ENCODE measurements around the gene KCNH6.

The KCNH6 gene

DNA sequence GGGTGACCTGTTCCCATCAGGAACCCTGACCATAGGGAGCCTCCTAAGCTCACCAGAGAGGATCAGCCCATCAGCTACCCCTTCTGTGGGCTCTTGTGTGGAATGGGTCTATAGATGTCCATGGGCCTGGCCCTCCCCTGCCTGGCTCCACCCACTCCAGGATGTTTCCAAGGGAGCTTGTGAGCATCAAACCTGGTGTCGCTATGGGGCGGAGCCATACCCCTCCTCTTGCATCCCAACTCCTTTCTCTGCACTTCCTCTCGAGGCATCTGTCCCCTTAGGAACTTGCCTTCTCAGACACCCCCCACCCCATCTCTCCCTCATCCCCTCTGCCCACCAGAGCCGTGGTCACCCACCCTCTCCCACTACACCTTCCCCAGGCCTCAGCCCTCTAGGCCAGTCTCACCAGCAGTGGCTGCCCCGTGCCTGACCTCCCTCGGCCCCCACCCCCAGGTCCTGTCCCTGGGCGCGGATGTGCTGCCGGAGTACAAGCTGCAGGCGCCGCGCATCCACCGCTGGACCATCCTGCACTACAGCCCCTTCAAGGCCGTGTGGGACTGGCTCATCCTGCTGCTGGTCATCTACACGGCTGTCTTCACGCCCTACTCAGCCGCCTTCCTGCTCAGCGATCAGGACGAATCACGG, 10.4 kb downstream of the KCNH6 start:
- no peak for DNase-seq (ENCODE audit: low read depth in 2 of 2)

DNA sequence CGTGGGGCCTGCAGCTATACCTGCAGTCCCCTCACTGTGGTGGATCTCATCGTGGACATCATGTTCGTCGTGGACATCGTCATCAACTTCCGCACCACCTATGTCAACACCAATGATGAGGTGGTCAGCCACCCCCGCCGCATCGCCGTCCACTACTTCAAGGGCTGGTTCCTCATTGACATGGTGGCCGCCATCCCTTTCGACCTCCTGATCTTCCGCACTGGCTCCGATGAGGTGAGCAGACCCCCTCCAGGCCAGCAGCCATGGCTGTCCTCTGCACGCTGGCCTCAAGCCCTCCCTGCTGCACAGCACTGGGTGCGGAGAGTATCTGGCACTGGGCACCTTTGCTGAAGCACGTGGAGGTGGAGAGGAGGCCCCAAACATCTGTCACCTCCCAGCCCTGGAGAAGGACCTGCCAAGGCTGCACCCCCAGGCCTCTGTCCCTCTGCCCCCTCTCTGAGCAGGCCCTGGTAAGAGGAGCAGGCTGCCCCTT, 11.0 kb downstream of the KCNH6 start:
- DNase-seq (ENCODE audit: low read depth in 2 of 2) = no peak

DNA sequence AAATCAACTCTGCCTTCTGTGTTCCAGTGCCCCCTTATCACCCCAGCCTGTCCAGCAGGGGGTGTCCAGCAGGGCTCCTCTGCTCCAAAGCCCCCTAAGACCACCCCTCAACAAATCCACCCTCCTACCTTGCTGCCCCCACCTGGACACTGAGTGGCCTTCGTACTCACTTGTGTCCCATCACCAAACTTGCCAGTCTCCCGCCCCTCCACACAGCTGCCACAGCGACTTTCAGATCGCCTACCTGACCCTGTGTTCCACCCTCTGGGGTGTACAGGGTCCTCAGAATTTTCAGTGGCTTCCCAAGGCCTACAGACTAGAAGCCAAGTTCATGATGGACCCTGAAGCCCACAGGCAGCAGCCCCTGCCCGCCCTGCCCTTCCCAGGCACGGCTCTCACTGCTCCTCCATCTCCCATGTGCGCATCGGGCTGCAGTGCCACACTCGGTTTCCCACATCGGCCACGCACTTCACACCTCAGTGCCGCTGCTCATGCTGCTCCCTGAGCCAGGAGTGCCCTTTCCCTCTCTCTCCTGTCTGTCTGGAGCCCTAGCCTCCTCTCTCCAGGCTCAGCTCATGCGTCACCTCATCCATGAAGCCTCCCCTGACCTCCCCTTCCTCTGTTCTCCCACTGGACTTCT, 11.8 kb downstream of the KCNH6 start:
- no peak for DNase-seq (ENCODE audit: low read depth in 2 of 2)

DNA sequence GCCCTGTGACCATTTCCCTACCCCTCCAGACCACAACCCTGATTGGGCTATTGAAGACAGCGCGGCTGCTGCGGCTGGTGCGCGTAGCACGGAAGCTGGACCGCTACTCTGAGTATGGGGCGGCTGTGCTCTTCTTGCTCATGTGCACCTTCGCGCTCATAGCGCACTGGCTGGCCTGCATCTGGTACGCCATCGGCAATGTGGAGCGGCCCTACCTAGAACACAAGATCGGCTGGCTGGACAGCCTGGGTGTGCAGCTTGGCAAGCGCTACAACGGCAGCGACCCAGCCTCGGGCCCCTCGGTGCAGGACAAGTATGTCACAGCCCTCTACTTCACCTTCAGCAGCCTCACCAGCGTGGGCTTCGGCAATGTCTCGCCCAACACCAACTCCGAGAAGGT, 12.5 kb downstream of the KCNH6 start:
- DNase-seq (ENCODE audit: low read depth in 2 of 2) = no peak

- DNase-seq (ENCODE audit: low read depth in 2 of 2) = no peak
Observed at GRCh38 chr17:63537001-63537400, 13.8 kb downstream of the KCNH6 start.

DNA sequence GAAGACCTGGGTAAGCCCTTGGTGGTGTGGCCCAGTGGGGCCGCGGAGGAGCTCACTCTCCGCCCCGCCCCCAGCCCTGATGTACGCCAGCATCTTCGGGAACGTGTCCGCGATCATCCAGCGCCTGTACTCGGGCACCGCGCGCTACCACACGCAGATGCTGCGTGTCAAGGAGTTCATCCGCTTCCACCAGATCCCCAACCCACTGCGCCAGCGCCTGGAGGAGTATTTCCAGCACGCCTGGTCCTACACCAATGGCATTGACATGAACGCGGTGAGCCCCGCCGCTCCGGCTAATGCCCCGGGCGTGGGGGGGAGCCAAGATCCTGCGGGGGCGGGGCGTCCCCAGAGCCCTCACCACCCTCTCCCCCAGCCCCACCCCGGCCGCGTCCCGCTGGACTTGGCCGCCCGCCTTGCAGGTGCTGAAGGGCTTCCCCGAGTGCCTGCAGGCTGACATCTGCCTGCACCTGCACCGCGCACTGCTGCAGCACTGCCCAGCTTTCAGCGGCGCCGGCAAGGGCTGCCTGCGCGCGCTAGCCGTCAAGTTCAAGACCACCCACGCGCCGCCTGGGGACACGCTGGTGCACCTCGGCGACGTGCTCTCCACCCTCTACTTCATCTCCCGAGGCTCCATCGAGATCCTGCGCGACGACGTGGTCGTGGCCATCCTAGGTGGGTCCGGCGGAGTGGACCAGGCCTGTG, 15.0 kb downstream of the KCNH6 start:
- DNase-seq (ENCODE audit: low read depth in 2 of 2) = no peak

DNA sequence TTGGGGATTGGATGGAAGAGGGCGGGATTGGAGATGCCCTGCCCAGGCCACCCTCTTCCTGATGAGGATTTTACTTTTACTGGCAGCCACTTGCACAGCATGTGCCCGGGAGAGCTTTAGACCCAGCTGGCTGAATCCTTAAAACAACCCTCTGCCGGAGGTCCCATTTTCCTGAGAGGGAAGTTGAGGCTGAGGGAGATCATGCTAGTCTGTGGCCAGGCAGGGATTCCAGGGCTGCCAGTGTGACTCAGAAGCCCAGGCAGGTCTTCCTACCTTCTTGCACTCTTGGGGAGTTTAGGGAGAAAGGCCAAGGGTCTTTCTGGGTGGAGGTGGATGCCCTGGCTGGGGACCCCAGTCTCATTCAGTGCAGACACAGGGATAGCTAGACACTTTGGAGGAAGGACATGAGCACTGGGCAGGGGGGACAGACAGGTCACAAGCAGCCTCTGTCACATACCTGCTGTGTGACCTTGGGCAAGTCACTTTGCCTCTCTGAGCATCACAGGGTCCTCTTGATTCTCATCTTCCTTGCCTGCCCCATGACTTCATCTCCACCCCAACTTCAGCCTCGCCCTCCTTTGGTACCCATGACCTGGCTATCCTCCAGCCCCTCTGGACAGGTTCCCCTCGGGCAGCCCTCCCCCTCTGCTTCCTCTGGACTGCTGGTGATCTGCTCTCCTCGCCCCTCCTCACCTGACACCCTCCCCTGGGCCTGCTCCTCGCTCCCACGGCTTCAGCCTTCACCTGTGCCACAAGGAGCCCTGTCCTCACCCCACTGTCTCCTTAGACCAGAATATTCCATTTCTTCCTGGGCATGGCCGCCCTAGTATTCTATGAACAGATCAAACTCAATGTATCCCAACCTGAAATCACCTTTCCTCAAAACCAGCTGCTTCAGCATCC, 15.8 kb downstream of the KCNH6 start:
- no peak for DNase-seq (ENCODE audit: low read depth in 2 of 2)

- no peak for DNase-seq (ENCODE audit: low read depth in 2 of 2)
Observed at GRCh38 chr17:63540590-63540989, 17.4 kb downstream of the KCNH6 start.

DNA sequence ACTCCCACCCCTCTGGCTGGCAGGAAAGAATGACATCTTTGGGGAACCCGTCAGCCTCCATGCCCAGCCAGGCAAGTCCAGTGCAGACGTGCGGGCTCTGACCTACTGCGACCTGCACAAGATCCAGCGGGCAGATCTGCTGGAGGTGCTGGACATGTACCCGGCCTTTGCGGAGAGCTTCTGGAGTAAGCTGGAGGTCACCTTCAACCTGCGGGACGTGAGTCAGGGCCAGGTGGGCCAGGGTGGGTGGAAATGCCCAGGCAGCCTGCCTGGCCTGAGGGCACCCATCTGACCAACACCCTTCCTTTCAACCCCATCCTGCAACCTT, 19.0 kb downstream of the KCNH6 start:
- DNase-seq (ENCODE audit: low read depth in 2 of 2) = no peak

GRCh38 chr17:63542942-63543821, 20.0 kb downstream of the KCNH6 start:
- DNase-seq (ENCODE audit: low read depth in 2 of 2) = no peak

DNA sequence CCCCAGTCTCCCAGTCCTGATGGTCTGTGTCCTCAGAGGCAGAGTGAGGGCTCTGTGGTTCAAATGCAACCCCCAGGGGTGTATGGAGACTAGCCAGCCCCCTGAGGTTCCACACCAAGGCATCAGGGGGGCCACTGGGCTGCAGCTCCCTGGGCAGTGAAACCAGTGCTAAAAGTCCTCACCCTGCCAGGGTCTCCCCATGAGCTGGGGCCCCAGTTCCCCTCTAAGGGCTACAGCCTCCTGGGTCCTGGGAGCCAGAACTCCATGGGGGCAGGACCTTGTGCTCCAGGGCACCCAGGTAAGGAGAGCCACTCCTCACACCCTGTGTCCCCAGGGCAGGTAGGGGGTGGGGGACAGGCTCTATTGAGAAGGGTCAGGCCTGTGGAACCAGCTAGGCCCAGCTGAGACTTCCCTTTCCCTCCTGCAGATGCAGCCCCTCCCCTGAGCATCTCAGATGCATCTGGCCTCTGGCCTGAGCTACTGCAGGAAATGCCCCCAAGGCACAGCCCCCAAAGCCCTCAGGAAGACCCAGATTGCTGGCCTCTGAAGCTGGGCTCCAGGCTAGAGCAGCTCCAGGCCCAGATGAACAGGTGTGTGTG, 20.8 kb downstream of the KCNH6 start:
- no peak for DNase-seq (ENCODE audit: low read depth in 2 of 2)

DNA sequence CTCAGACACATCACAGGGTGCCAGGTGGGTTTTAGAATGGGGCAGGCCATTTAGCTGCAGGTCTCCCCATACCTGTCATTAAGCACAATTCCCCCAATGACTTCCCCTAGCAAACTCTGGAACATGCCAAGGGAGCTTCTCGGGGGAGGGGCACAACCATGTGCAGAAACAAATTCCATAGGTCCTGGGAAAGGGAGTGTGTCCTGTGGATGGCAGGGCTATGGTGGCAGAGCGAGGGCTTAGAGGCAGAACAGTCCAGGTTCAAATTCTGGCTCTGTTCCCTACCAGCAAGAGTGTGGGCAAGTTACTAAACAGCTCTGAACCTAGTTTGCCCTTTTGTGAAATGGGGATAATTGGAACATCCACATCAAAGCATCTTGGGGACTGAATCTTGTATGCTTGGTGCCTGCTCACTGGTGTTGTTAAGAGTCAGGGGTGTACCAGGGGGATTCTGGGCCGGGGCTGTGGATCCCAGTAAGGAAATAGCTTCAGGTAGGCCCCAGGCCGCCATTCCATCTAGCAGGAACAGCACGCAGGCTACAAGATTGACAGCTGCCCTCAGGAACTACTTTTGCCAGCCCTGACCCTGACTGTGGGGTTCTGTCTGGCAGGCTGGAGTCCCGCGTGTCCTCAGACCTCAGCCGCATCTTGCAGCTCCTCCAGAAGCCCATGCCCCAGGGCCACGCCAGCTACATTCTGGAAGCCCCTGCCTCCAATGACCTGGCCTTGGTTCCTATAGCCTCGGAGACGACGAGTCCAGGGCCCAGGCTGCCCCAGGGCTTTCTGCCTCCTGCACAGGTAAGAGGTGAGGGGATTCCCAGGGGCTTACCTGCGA, 21.5 kb downstream of the KCNH6 start:
- no peak for DNase-seq (ENCODE audit: low read depth in 2 of 2)

DNA sequence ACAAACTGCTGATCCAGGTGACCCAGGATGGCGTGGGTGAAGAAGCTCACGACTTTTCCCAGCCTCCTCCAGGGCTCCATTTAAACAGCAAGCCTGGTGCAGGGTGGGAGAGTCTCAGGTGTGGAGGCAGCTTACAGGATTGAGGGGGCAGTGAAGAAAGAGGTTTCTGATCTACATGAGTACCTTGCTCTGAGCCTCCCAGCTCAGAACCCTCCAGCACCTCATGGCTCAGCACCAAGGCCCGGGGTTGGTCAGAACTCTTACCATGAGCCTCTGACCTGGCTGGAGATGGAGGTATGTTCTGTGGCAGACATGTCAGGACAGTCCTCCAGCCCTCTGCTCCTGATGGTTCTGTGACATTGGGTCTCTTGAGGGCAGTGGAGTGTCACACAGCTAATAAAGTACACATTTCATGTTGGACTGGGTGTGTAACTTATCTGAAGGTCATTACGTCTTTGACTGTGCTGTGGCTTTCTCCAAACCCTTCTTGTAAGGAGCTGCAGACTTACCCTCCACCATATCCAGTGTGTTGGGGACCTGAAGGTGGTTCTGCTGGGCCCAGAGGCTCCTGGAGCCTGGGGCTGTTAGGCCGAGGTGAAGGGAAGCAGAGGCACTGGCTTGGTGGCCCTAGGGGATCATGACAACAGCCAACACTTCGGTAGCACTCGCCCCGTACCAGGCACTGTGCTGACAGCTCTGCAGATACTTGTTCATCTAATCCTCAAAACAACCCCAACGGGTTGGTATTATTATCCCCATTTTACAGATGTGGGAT, 23.3 kb downstream of the KCNH6 start:
- DNase-seq (ENCODE audit: low read depth in 2 of 2) = no peak

GRCh38 chr17:63547083-63547523, 23.9 kb downstream of the KCNH6 start:
- DNase-seq (ENCODE audit: low read depth in 2 of 2) = no peak

DNA sequence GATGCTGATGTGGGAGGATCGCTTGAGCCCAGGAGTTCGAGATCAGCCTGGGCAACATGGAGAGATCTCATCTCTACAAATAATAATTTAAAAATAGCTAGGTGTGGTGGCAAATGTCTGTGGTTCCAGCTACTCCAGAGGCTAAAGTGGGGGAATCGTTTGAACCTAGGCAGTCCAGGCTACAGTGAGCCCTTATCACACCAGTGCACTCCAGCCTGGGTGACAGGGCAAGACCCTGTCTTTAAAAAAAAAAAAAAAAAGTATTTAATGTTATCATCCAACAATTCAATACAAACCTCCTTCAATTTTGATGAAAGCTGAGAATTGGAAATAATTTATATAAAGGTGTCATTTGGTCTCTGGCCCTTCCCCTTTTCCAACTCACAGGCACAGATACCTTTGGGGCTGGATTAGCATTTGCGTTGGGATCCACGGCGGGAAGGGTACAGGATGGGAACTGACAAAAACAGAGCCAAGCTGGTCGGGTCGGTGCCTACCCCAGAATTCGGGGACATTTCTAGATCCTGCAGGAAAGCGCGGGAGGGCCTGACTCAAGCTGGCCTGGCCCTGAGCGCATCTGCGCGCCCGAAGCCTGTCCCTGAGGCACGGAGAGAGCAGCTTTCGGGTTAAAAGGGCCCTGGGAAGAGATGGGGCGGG, 26.3 kb downstream of the KCNH6 start:
- DNase-seq (ENCODE audit: low read depth in 2 of 2) = no peak

DNA sequence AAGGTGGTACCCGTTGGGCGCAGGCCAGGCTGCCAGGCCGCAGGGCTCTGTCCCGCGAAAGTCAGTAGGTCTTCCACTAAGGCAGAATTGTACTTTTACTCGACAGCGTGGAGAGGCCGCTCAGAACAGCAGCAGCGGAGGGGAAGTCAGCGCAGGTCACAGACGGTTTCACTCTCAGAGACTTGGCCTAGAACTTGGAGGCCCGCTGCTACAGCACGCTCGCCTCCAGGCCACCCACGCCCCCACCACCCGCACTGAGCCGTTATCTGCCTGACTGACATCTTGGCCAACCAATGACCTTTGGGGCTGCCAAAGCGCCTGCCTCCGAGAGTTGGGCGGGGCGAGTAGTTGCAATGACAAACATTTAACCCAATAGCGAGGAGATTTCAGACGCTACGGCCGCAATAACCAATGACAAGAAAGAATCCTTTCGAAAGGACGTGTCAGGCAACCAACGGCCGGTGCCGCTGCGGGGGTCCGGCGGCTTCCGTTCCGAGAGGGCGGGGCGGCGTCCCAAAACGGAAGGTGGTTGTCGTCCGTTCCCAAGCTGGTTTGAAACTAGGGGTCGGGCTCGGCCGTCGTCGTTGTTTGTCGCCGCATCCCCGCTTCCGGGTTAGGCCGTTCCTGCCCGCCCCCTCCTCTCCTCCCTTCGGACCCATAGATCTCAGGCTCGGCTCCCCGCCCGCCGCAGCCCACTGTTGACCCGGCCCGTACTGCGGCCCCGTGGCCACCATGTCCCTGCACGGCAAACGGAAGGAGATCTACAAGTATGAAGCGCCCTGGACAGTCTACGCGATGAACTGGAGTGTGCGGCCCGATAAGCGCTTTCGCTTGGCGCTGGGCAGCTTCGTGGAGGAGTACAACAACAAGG, 27.0 kb downstream of the KCNH6 start, which contains the start of gene DCAF7:
DCAF7 (plus strand) TSS at position 532 of the 871 bp plus-strand sequence; CDS start at position 733, 201 bp downstream.
- peak; percentile 98 to 99 for DNase-seq (ENCODE audit: low read depth in 2 of 2)
